ENCODE measurements around the gene MRI1.
A peak's percentile ranks its signal among the peaks of the same experiment; 100 is the strongest.
"Not testable (repeated sequence)": the region's sequence is repeated elsewhere in the genome, so short reads cannot be mapped to it uniquely, and the experiment has no call there.

Gene MRI1

DNA sequence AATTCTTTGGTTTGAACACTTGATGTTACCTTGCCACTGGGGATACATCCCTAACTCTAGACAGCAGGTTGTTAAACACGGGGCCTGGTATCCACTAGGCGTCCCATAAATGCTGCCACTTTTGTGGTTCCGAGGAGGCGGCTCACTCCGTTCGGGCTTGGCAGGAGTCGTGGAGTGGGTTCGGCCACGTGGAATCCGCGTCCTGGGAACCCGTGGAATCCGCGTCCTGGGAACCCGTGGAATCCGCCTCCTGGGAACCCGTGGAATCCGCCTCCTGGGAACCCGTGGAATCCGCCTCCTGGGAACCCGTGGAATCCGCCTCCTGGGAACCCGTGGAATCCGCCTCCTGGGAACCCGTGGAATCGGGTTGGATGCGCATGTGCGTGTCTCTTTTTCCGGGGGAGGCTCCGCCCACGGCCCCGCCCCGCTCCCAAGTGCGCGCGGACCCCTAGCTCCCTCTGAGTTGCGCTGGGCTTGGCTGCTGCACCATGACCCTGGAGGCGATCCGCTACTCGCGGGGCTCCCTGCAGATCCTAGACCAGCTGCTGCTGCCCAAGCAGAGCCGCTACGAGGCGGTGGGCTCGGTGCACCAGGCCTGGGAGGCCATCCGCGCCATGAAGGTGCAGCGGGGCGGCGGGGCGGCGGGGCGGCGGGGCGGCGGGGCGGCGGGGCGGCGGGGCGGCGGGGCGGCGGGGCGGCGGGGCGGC, at the start of gene MRI1:
MRI1 (plus strand) TSS at position 422 of the 707 bp plus-strand sequence; CDS start at position 489, 67 bp downstream.
- DNase-seq, result peak; percentile 53

DNA sequence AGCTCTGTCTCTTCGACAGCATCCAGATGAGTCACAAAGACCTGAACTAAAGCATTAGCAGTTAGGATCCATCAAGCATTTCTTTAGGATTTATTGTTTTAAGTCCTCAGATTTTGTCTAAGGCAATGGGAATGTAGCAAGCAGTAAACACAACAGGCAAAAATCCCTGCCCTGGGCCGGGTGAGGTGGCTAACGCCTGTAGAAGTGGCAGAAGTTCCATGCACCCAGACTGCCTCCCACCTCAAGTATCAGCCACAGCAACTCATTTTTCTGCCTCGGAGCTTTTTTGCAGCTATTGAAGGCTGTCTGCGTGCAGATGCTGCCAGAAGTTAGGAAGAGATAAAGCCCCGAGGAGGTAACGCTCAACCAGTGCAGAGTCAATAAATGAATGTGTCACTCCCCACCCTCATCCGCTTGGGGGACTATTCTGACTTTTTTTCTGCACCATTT, 47.1 kb upstream of the MRI1 start:
- DNase-seq, result peak; percentile 82

DNA sequence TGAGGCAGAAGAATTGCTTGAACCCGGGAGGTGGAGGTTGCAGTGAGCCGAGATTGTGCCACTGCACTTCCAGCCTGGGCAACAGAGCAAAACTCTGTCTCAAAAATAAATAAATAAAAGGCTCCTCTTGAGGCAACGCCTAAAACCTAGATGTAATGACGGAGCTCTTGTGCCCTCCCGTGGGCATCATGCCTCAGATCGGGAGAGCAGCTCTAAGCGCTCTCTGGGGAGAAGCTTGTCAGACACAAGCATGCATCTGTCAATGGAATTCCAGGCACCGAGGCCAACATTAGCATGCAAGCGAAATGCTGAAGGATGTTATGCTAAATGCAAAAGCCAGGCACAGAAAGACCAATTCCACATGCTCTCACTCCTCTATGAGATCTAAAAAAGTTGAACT, 45.6 kb upstream of the MRI1 start:
- DNase-seq, result peak; percentile 88

DNA sequence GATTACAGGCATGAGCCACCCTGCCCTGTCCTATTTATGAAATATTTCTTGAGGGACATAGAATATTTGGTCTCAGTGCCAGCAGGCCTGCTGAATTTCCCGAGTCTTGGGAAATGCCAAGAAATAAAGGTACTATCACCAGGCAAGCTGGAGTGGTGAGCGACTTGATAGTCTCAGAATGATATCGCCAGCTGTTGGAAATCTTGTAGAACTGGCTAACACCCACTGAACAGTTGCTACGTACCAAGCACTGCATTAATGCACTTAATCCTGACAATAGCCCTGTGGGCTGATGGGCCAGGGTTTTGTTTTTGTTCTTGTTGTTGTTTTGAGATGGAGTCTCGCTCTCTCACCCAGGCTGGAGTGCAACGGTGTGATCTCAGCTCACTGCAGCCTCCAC, 42.2 kb upstream of the MRI1 start:
- DNase-seq, result no peak

DNA sequence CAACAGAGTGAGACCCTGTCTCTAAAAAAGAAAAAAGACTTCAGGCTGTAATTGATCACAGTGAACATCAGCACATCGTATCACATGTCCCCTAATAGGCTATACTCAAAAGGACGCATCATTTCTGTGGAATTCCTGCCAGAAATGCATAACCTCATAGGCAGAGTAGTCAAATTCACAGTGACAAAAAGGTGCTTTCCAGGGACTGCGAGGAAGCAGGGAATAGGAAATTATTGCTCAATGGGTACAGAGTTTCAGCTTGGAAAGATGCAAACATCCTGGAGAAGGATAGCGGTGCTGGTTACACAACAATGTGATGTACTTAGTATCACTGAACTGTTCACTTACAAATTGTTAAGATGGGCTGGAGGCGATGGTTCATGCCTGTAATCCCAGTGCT, 41.1 kb upstream of the MRI1 start:
- no peak for DNase-seq

DNA sequence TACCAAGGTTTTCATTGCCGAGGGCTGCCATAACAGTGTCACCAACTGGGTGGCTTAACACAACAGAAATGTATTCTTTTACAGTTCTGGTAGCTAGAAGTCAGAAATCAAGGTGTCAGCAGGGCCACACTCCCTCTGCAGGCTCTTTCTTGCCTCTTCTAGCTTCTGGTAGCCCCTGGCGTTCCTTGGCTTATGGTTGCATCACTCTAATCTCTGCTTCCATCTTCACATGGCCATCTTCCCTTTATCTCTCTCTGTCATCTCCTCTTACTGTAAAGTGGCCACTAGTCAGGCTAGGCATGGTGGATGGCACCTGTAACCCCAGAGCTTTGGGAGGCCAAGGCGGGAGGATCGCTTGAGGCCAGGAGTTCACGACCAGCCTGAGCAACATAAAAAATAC, 38.0 kb upstream of the MRI1 start:
- no peak for DNase-seq

DNA sequence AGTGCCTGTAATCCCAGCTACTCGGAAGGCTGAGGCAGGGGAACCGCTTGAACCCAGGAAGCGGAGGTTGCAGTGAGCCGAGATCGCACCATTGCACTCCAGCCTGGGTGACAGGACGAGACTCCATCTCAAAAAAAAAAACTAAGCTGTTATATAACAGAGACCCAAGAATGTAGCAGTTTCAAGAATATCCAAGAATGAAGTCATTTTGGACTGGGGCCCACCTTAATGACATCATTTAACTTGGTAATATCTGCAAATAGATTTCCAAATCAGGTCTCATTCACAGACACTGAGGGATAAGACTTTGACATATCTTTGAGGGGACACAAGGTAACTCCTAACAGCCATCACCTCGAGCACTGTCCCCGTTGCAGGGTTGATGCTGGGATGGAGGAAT, 36.5 kb upstream of the MRI1 start:
- DNase-seq, result no peak

DNA sequence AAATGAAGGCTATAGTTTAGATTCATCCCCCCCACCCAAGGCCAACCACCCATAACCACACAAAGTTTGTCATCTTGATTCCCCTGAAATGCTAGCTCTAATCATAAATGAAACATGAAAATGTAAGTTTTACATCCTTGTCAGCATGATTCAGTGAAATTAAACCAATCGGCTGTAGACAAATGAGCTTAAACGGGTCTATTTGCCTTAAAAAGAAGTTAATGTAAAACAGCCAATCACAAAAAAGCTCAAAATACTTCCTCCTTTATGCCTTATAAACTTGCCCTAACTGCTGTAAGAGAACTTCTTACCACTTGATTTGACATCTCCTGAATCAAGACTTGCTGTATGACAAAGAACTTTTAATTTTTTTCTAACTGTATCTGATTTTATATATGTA, 34.5 kb upstream of the MRI1 start:
- DNase-seq, result no peak

DNA sequence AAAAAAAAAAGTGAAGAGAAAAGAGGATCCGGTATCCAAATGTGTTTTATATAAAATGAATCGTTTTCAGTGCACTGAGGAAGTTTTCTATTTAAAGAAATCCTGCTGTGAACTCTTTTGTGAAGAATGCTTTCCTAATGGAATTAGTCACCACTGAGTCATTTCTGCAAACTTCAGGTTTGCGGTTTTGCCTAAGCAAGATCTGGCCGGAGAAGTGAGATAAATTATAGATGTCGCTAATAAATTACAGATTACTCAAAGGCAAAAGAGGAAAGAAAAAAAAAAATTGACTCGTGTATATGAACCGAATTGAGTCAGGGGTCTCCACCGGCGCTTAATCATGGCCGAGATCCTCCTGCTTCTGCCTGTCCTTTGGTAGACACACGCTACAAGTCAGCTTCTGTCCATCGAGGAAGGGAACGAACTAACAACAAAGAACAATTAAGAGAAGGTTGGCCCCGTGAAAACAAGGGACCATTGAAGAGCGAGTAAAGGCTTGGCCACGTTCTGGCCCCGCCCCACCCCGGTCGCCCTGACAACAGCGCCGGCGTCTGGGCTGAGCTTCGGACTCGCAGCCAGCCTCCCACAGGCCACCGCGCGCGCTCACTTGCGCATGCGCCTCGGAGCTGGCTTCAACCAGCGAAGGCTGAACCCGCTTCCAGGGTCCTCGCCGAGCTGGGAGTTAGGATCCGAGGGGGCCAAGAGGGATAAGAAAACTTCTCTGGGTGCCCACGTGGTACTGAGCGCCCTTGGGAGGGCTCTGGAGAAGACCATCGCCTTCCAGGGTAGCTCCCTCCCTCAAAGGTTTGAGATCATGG, 33.0 kb upstream of the MRI1 start:
- DNase-seq, result peak; percentile 90

DNA sequence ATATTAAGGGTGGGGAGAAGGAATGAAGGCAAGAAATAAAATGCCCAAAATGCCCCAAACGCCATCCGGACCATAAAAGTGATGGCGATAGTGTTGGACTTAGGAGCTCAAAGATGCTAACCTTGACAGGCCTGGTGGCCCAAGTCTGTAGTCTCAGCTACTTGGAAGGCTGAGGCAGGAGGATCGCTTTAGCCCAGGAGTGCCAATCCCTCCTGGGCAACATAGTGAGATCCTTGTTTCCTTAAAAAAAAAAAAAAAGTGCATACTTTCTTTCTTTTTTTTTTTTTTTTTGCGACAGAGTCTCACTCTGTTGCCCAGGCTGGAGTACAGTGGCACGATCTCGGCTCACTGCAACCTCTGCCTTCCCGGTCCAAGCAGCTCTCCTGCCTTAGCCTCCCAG, 32.0 kb upstream of the MRI1 start:
- no peak for DNase-seq

DNA sequence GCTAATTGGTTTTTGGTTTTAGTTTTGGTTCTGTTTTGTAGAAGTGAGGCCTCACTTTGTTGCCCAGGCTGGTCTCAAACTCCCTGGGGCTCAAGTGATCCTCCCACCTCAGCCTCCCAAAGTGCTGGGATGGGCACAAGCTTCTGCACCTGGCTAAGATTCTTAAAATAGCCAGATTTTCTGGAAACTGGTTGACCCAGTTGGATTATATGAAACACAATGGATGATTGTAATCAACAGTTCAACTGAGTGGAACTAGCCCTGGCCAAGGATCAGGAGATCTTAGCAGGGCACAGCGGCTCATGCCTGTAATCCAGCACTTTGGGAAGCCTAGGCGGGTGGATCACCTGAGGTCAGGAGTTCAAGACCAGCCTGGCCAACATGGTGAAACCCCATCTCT, 29.6 kb upstream of the MRI1 start:
- no peak for DNase-seq

DNA sequence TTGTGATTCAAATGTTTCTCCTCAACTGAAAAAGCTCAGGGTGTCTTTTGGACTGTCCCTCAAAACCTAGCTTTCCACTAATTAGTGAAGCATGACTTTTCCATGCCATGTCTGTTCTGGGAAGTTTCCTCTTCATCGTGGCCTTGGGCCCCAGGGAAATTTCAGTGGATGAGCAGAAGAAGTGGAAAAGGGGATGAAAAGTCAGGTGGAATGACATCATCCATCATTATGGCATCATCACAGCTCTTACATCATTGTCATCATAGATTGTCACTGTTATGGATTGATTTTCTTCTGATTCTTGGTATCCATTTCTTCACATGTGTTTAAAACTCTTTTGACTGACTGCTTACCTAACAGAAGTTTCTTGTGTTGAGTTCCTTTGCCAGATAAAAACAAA, 26.2 kb upstream of the MRI1 start:
- no peak for DNase-seq

DNA sequence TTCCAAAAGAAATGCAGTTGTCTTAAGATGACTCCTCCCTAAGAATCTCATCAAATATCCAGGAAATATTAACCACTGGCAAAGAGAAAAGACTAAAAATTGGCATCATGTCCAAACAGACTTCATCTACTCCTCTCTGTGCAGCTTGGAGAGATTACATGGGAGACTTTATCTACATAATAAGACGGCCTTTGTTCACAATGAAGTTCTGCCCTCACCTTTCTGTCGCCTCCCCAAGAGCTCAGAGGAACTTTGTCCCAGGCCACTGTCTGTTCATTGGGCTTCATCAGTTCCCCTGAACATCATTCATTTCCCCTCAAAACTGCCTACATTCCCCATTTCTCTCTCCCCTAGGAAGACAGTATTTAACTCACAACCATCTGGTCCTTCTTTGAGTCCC, 22.4 kb upstream of the MRI1 start:
- no peak for DNase-seq

DNA sequence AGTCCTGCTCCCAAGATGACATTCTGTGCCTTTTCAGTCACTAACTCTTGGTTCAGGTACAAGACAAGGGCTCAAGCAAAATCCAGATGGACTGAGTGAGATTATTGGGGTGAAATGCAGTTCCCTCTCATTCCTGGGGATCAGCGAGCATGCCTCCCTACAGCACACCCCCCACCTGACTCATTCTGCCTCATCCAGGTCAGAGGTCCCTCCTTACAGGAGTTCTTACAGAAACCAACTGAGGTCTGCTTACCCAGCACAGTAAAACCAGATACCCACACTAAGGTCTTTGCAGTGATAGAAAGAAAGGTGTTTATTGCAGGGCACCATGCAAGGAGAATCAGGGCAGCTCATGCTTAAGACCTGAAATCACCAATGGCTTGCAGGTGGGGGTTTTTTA, 21.6 kb upstream of the MRI1 start:
- no peak for DNase-seq

DNA sequence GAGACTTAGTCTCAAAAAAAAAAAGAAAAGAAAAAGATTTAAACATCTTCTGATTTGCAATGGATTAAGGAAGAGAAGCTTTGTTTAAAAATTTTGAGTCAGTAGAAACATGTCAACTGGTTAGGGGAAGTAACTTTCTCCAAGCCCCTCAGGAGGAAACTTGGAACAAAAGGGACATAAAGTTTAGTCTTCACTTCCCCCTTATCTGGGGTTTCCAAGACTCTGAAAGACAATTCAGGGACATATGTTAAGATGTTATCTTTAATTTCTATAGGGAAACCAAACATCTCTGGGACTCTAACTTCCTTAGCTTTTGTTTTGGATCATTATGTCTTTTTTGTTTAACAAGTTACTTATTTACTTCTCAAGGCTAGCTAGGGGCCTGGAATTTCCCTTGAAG, 20.1 kb upstream of the MRI1 start:
- no peak for DNase-seq

DNA sequence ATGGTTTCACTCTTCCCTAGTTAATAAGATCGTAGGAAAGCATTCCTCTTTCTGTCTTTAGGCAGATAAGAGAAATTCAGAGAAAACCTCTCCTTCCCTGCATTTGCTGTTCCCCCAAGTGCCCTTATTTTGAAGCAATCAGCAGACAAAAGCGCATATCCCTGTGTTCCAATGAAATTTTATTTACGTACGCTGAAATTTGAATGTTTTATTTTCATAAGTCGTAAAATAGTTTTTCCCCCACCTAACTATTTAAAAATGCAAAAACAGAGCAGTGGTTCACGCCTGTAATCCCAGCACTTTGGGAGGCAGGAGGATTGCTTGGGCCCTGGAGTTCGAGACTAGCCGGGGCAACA, 17.2 kb upstream of the MRI1 start:
- DNase-seq, result no peak

DNA sequence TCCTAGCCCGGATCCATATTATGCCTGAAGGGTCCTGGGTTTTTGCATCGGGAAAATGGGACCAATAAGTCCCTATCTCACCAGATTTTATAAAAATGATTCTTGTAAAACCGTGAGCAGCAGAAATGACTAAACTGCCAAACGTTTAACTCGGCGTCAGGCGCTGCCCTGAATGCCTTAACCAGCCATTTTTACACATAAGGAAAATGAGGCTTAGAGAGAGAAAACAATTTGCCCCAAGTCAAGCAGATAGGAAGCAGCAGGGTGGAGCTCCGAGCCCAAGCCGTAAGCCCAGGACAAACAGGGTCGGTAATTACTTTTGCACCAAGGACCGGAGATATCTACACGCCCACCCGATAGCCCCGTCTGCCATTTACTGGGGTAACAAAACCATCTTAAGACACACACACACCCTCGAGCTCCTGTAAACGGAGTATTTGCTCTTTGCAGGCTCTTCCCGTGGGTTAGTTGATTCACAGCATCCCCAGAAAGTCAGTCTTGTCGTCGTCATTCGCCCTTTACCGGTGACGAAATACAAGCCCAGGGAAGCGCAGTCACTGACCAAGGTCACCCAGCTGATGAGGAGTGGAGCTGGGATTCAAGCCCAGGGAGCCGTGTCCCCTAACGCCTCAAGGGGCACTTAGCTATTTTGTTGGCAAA, 16.0 kb upstream of the MRI1 start:
- DNase-seq, result peak; percentile 9

DNA sequence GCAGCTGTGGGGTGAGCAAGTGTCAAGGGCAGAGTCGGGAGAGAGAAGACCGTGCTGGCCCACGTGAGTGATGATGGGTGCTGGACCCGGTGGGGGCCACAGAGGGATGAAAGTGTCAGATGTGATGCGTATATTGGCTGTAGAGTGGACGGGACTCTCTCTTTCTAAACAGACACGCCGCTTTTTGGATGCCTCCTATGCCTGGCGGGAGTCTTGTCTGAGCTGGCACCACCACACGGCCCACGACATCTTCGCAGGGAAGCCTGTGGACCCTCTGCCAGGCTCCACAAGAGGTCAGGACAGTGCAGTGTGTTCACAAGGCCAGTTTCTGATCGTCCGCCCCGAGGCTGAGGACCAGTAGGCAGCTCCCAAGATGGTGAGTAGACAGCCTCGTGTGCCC, 12.9 kb upstream of the MRI1 start:
- no peak for DNase-seq

DNA sequence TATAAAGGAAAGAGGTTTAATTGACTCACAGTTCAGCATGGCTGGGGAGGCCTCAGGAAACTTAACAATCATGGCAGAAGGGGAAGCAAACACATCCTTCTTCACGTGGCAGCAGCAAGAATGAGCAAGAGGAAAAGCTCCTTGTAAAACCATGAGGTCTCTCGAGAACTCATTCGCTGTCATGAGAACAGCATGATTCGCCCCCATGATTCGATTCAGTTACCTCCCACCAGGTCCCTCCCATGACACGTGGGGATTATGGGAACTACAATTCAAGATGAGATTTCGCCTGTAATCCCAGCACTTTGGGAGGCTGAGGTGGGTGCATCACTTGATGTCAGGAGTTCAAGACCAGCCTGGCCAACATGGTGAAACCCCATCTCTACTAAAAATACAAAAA, 10.7 kb upstream of the MRI1 start:
- not testable (repeated sequence) for DNase-seq

DNA sequence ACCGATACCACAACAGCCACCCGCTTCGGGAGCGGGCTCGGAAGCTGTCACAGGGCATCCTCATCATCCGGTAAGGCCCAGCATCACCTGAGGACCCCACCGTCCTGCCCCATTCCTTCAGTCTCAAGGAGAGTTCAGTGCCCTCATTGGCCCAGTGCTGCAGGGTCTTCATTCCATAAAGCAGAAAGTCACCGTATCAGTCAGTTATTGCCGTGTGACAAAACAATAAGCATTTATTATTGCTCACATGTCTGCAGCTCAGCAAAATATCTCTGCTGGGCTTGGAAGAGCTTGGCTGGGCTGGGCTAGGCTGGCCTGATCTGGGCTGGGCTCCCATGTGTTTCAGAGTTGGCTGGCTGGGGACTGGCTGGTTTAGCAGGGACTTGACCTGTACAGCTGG, 8.1 kb upstream of the MRI1 start:
- no peak for DNase-seq

DNA sequence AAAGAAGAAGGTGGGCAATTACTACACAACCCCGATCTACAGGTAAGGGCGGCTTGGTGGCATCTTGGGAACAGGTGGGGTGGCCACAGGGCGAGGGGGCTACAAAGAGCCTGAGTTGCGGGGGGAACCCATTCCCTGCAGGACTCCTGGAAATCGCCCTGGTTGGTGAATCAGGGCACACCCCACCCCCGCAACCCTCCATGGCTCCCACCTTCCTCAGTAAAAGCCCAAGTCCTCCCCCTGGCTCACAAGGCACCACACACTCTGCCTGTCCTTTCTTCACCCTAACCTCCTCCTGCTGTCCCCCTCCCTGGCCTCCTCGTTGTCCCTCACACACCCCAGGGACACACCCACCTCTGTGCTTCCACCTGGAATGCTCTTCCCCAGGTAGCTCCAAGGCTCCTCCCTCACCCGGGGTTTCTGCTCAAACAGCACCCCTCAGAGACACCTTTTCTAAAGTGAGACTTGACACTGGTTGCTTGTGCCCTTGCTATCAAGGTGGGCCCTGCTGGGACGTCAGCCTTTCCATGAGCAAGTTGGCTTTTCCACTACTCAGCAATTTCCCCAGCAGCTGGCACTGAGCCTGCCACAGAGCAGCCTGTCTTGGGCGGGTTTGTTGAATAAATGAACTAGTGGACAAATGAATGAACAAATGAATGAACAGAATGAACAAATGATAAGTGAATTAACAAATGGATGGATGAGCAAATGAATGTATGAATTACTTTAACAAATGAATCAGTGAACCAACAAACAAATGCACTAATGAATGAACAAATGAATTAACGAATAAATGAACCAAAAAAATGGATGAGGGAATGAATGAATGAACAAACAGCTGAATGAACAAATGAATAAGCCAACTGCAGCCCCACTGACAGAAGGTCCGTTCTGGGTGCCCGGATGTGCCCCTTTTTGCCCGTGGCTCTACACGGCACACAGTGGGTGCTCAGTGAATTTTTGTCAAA, 6.2 kb upstream of the MRI1 start:
- DNase-seq, result no peak

DNA sequence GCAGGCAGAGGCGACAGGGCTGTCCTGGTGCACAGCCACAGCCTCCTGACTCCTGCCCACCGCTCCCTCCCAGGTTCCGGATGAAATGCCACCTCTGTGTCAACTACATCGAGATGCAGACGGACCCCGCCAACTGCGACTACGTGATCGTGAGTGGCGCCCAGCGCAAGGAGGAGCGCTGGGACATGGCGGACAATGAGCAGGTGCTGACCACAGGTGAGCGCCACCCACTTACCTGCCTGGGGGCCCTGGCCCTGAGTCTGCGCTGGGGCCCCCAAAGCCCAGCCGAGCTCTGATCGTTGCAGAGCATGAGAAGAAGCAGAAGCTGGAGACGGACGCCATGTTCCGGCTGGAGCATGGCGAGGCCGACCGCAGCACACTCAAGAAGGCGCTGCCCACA, 5.5 kb upstream of the MRI1 start:
- no peak for DNase-seq

DNA sequence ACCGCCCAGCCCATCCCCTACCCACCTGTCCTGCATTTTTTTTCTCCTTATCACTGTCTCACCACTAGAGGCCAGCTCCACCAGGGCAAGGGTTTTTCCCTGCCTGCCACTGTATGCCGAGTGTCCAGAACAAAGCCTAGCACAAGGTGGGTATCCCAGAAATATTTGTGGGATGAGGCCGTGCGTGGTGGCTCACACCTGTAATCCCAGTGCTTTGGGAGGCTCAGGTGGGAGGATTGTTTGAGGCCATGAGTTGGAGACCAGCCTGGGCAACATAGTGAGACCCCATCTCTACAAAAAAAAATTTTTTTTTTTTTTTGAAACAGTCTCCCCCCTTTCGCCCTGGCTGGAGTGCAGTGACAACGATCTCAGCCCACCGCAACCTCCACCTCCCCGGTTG, 2.9 kb upstream of the MRI1 start:
- no peak for DNase-seq

Measured in NCI-H345 (cell line).